Measurements from ENCODE around the gene PLSCR5. TPM values are rescaled to one million over a fixed set of nuclear protein-coding genes. Genes with fewer than 3 reads are reported as not detected.

The PLSCR5 gene
- total and polyA plus RNA-seq, 2 donors (not counting 3 experiments of a cell fraction or from before 2014, with no cell fraction given), result not detected

DNA sequence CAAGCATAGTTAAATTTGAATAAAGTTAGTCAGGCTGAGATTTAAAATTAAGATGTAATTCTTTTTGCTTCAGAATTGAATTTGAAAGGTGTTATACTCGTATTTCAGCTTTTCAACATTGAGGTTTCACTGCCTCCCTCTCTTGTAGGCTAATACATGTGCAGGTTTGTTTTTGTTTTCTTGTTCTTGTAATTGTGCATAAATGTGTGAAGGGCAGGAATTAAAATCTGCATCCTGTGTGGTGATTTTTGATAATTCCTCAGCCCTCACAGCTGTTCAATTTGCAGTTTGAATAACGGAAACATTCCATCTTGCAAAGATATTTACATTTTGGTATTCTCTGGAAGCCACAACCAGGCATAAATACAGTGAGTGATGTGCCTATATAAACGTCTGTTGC, 35.8 kb downstream of the PLSCR5 start:
- TF ChIP-seq MYC (IDR thresholded peaks at IDR 0.05; ENCODE audit: low read depth, low read length) (no peak), POLR2AphosphoS5 (IDR thresholded peaks at IDR 0.05; ENCODE audit: insufficient read depth, low read depth, low read length) (no peak), GATA2 (IDR thresholded peaks at IDR 0.05; ENCODE audit: insufficient read depth, insufficient read length, low read depth, low read length) (no peak)
- intact Hi-C loops (cut with micrococcal nuclease), result no loop called here
- Histone ChIP-seq H3K9ac (replicated peaks; ENCODE audit: extremely low read depth, insufficient read depth, low read length) (no peak overlapping the region), H2AFZ (ENCODE audit: low read depth, low read length) (no peak overlapping the region), H3K9me3 (replicated peaks; ENCODE audit: control insufficient read depth, insufficient read depth, low read length) (no peaks in the 10 kb centered on the region), H3K4me2 (ENCODE audit: insufficient read depth, low read length) (no peak overlapping the region), H3K27me3 (ENCODE audit: control insufficient read depth in 2 of 2, insufficient read depth in 2 of 2, low read length in 2 of 2) (no peaks in the 10 kb centered on the region), H4K20me1 (replicated peaks; ENCODE audit: control insufficient read depth, extremely low read depth, insufficient read depth, low read length) (no peaks in the 10 kb centered on the region), H3K79me2 (ENCODE audit: control insufficient read depth, insufficient read depth, low read length) (no peaks in the 10 kb centered on the region), H3K4me3 (replicated peaks in 1 of 3; ENCODE audit: insufficient read depth in 1 of 3, low read depth in 1 of 3, low read length in 3 of 3) (no peak overlapping the region), H3K4me1 (ENCODE audit: control insufficient read depth, extremely low read depth, insufficient read depth, low read length) (no peaks in the 10 kb centered on the region), H3K36me3 (ENCODE audit: control insufficient read depth in 2 of 2, extremely low read depth in 1 of 2, insufficient read depth in 2 of 2, low read length in 2 of 2) (no peaks in the 10 kb centered on the region), H3K9me1 (replicated peaks; ENCODE audit: control insufficient read depth, extremely low read depth, insufficient read depth, low read length) (no peaks in the 10 kb centered on the region), H3K27ac (ENCODE audit: insufficient read depth, low read depth, low read length) (no peak overlapping the region)
- FAIRE-seq (no peak), DNase-seq (ENCODE audit: low read depth, low spot score) (no peak)
- ChIA-PET CTCF (interaction anchor here (1.7 kb wide), 1 partner anchor 8 kb away, joined by 7 read pairs; no protein-coding TSS in a partner anchor), POLR2A (no interaction called here)
- dilution Hi-C loops (cut with MboI; ENCODE audit: extremely low pct_ligation_motif_present, low sequenced_read_pairs), result no loop called here
- no TSS peak for BruUV-seq (replicated peaks)

GRCh38 chr3:146566138-146566537, 39.0 kb downstream of the PLSCR5 start:
- DNase-seq (ENCODE audit: low read depth, low spot score) (no peak), FAIRE-seq (no peak)
- Histone ChIP-seq H3K36me3 (ENCODE audit: control insufficient read depth in 2 of 2, extremely low read depth in 1 of 2, insufficient read depth in 2 of 2, low read length in 2 of 2) (no peaks in the 10 kb centered on the region), H3K4me3 (replicated peaks in 1 of 3; ENCODE audit: insufficient read depth in 1 of 3, low read depth in 1 of 3, low read length in 3 of 3) (no peak overlapping the region), H2AFZ (ENCODE audit: low read depth, low read length) (no peak overlapping the region), H3K9me1 (replicated peaks; ENCODE audit: control insufficient read depth, extremely low read depth, insufficient read depth, low read length) (no peaks in the 10 kb centered on the region), H3K27me3 (ENCODE audit: control insufficient read depth in 2 of 2, insufficient read depth in 2 of 2, low read length in 2 of 2) (no peaks in the 10 kb centered on the region), H3K4me1 (ENCODE audit: control insufficient read depth, extremely low read depth, insufficient read depth, low read length) (no peaks in the 10 kb centered on the region), H4K20me1 (replicated peaks; ENCODE audit: control insufficient read depth, extremely low read depth, insufficient read depth, low read length) (no peaks in the 10 kb centered on the region), H3K9me3 (replicated peaks; ENCODE audit: control insufficient read depth, insufficient read depth, low read length) (no peaks in the 10 kb centered on the region), H3K9ac (replicated peaks; ENCODE audit: extremely low read depth, insufficient read depth, low read length) (no peak overlapping the region), H3K4me2 (ENCODE audit: insufficient read depth, low read length) (no peak overlapping the region), H3K79me2 (ENCODE audit: control insufficient read depth, insufficient read depth, low read length) (no peaks in the 10 kb centered on the region), H3K27ac (ENCODE audit: insufficient read depth, low read depth, low read length) (no peak overlapping the region)
- no TSS peak for BruUV-seq (replicated peaks)
- dilution Hi-C loops (cut with MboI; ENCODE audit: extremely low pct_ligation_motif_present, low sequenced_read_pairs), result no loop called here
- TF ChIP-seq POLR2A (IDR thresholded peaks at IDR 0.05; ENCODE audit: low read depth, low read length), result no peak
- TF ChIP-seq JUN (IDR thresholded peaks at IDR 0.05; ENCODE audit: borderline replicate concordance, insufficient read depth, insufficient read length, low read depth), result no peak
- no peak for TF ChIP-seq MYC (IDR thresholded peaks at IDR 0.05; ENCODE audit: low read depth, low read length)
- ChIA-PET POLR2A (no interaction called here), CTCF (no interaction called here)
- intact Hi-C loops (cut with micrococcal nuclease), result no loop called here

Measured in endothelial cell of umbilical vein (primary cell).